ENCODE results near the gene CDPF1.

GRCh38 chr22:46295277-46295971 lies 45.3 kb upstream of the CDPF1 start:
- TF ChIP-seq CTCF (IDR thresholded peaks at IDR 0.05) = no peak
- TF ChIP-seq EZH2 (IDR thresholded peaks at IDR 0.05; ENCODE audit: borderline replicate concordance, insufficient read depth, low read depth, low read length, poor library complexity, severe bottlenecking) = no peak
